ENCODE data around the gene PLXNB2. TPM values are rescaled to one million over a fixed set of nuclear protein-coding genes. Genes with fewer than 3 reads are reported as not detected.

PLXNB2 gene
- total and polyA plus RNA-seq, 12 donors: 12.4 to 431 (median 296) TPM

- DNase-seq: no peak
- intact Hi-C loops (cut with DNase I): no loop called here
- no peaks in the 10 kb centered on the region for H3K36me3 ChIP-seq (replicated peaks in 1 of 2)
- H3K4me1 ChIP-seq (replicated peaks in 1 of 2): peaks cover 10 to 12% of the 10 kb centered on the region in 2 donors
- 84 to 88% (median 87%) methylated on average over 9 to 15 of the region's 15 CpGs for WGBS, 4 donors
- no peak overlapping the region for H3K4me3 ChIP-seq
- H3K27me3 ChIP-seq: no peaks in the 10 kb centered on the region
- no peak overlapping the region for H3K27ac ChIP-seq
- no peak for TF ChIP-seq POLR2A (IDR thresholded peaks at IDR 0.05)
- TF ChIP-seq CTCF (IDR thresholded peaks at IDR 0.05): no peak
- no peaks in the 10 kb centered on the region for H3K9me3 ChIP-seq (replicated peaks in 1 of 3)
Observed at GRCh38 chr22:50264104-50264745, 43.2 kb downstream of the PLXNB2 start.

- 54 to 61% (median 58%) methylated on average over 4 to 9 of the region's 9 CpGs for WGBS, 4 donors
- intact Hi-C loops (cut with DNase I): no loop called here
- Histone ChIP-seq H3K4me1 (replicated peaks in 1 of 2) (peaks cover 8 to 10% of the 10 kb centered on the region in 2 donors), H3K27ac (no peak overlapping the region), H3K9me3 (replicated peaks in 1 of 3) (no peaks in the 10 kb centered on the region), H3K36me3 (replicated peaks in 1 of 2) (no peaks in the 10 kb centered on the region), H3K4me3 (no peak overlapping the region), H3K27me3 (no peaks in the 10 kb centered on the region)
- no peak for DNase-seq
- TF ChIP-seq POLR2A (IDR thresholded peaks at IDR 0.05) (no peak), CTCF (IDR thresholded peaks at IDR 0.05) (no peak)
Observed at GRCh38 chr22:50262973-50263617, 44.4 kb downstream of the PLXNB2 start.

- intact Hi-C loops (cut with DNase I): no loop called here
- no peak overlapping the region for H3K4me3 ChIP-seq
- H3K27me3 ChIP-seq: no peaks in the 10 kb centered on the region
Observed at GRCh38 chr22:50262460-50262911, 45.0 kb downstream of the PLXNB2 start.

More at GRCh38 chr22:50262460-50262911, 45.0 kb downstream of the PLXNB2 start:
- Histone ChIP-seq H3K4me1 (replicated peaks in 1 of 2) (peaks cover 2 to 5% of the 10 kb centered on the region in 2 donors), H3K36me3 (replicated peaks in 1 of 2) (no peaks in the 10 kb centered on the region), H3K27ac (no peak overlapping the region), H3K9me3 (replicated peaks in 1 of 3) (no peaks in the 10 kb centered on the region)
- 60 to 80% (median 69%) methylated on average over 1 to 7 of the region's 7 CpGs for WGBS, 4 donors
- TF ChIP-seq CTCF (IDR thresholded peaks at IDR 0.05) (no peak), POLR2A (IDR thresholded peaks at IDR 0.05) (no peak)
- DNase-seq: no peak
